Measurements from ENCODE around the gene SLC37A1.

Gene SLC37A1

DNA sequence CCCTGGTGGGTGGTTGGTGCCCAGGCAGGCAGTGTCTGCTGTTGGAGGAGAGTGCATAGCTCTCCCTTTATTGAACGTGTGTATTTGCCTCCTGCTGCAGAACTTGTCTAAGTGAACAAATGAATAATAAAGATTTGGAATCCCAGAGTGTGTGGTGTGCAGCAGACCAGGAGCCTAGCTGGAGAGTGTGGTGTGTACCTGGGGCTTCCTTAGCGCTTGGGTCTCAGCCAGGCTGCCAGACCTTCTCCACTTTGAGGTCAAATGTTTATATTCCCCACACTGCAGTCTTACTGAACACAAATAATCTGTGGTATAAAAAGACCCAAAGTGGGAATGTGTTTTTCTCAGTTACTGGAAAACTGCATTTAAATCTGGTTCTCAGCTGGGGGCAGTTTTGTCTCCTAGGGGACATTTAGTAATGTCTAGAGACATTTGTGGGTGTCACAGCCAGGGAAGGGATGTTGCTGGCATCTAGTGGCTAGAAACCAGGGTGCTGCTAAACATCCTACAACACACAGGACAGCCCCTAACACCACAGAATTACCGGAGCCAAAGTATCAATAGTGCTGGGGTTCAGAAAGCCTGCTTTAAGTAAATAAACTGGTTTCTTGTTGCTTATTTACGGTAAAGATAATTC, 23.6 kb downstream of the SLC37A1 start:
- DNase-seq = peak; percentile 14
- in situ Hi-C loops (cut with HindIII; ENCODE audit: low pct_ligation_motif_present, low pct_unique_long_range_greater_than_20kb, low sequenced_read_pairs) = no loop called here

DNA sequence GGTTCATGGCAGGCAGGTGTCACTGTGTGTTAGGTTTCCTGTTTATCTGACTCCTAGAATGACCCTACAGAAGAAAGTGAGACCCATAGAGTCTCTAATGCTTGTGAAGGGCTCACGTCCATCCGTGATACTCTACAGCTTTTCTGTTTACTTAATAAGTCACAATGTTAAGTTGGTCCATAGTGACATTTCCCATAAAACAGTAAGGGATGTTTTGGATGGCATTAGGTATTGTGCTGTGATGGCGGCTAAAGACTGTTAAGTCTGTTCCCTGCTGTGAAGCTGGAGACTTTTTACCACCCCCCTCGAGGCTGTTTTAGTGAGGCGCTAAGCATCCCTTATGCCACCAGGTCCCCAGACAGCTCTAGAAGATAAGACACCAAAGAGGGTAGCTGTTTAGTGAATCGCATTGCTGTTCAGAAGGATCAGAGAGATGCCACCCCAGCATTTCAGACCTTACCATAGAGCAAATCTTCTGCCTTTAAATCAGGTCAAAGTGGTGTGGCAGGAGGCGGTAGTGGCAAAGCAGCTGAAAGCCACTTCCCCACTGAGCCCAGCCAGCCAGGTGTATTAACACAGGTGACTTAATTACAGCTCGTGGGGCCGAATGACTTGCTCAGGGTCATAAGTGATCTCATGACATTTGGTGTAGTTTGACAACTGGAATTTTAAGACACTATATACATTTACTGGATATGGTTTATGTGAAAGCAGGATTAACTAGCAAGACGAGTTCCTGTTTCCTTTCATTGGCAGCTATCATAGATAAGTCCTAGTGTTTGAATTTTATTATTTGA, 25.0 kb downstream of the SLC37A1 start:
- DNase-seq = no peak
- in situ Hi-C loops (cut with HindIII; ENCODE audit: low pct_ligation_motif_present, low pct_unique_long_range_greater_than_20kb, low sequenced_read_pairs) = no loop called here

- in situ Hi-C loops (cut with HindIII; ENCODE audit: low pct_ligation_motif_present, low pct_unique_long_range_greater_than_20kb, low sequenced_read_pairs) = no loop called here
- no peak for DNase-seq
Measured at GRCh38 chr21:42539342-42539741, 25.7 kb downstream of the SLC37A1 start.

DNA sequence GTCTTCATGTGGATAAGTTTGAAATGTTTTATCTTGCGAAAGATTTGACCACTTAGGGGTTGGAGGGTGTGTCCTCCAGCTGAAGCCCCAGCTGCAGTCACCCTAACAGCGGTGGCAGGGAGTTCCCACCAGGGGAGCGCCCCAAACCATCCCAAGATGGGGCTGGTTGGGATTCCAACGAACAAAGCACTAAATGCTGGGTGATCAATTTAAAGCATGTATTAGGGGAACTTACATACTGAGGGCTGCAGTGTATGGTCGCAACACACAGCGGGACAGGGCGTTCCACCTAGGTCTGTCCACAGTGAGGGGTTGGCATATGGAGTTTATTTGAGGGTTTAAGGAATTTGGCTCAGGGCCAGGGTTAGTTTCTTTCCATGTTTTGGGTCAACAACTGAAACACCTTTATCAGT, 26.3 kb downstream of the SLC37A1 start:
- in situ Hi-C loops (cut with HindIII; ENCODE audit: low pct_ligation_motif_present, low pct_unique_long_range_greater_than_20kb, low sequenced_read_pairs) = no loop called here
- peak; percentile 5 for DNase-seq

DNA sequence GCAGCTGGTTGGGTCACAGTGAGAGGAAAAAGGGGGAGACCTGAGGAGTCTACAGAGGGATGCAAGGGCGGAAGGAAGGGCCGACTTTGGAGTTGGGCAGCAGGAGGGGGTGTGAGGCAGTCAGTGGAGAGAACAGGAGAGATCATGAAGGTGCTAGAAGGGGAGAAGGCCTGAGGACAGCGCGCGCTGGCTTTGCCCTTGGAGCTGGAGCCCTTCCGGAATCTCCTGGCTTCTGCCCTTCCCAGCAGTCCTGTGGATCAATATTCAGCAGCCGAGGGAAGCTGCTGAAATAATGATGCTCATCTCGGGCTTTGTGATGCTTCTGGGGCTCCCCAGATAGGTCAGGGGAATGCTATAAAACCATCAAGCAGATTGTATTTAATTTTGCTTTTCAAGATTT, 26.7 kb downstream of the SLC37A1 start:
- DNase-seq = no peak
- in situ Hi-C loops (cut with HindIII; ENCODE audit: low pct_ligation_motif_present, low pct_unique_long_range_greater_than_20kb, low sequenced_read_pairs) = no loop called here

GRCh38 chr21:42541174-42541573, 27.5 kb downstream of the SLC37A1 start:
- DNase-seq = no peak
- in situ Hi-C loops (cut with HindIII; ENCODE audit: low pct_ligation_motif_present, low pct_unique_long_range_greater_than_20kb, low sequenced_read_pairs) = no loop called here

DNA sequence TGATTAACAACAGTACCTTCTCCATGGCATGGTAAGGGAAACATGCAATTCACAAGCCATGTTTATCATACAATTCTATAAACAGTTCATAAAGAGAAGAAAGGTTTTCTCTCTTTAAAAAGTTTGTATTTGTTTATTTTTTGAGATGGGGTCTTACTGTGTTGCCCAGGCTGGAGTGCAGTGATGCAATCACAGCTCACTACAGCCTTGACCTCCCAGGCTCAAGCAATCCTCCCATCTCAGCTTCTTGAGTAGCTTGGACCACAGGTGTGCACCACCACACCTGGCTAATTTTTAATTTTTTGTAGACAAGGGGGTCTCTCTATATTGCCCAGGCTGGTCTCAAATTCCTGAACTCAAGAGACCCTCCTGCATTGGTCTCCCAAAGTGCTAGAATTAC, 28.0 kb downstream of the SLC37A1 start:
- in situ Hi-C loops (cut with HindIII; ENCODE audit: low pct_ligation_motif_present, low pct_unique_long_range_greater_than_20kb, low sequenced_read_pairs) = no loop called here
- no peak for DNase-seq

- in situ Hi-C loops (cut with HindIII; ENCODE audit: low pct_ligation_motif_present, low pct_unique_long_range_greater_than_20kb, low sequenced_read_pairs) = no loop called here
- no peak for DNase-seq
Measured at GRCh38 chr21:42542196-42542595, 28.5 kb downstream of the SLC37A1 start.

DNA sequence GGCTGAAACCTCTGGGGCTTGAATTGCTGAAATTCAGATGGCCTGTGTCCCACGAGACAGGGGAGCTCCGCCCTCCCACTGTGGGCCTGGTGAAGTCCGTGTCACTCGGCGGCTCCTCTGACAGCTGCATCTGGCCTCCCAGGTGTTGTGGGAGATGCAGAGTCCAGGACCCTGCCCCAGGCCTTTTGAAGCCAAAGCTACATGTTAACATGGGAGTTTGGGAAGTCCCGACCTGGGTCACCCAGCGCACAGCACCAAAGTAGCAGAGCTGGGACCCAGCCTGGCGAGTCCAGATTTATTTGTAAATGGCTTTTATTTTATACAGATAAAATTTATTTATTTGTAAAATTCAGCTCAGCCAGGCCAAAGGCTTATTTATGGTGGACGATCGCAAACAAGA, 28.9 kb downstream of the SLC37A1 start:
- no peak for DNase-seq
- in situ Hi-C loops (cut with HindIII; ENCODE audit: low pct_ligation_motif_present, low pct_unique_long_range_greater_than_20kb, low sequenced_read_pairs) = no loop called here

GRCh38 chr21:42543106-42543847, 29.6 kb downstream of the SLC37A1 start:
- in situ Hi-C loops (cut with HindIII; ENCODE audit: low pct_ligation_motif_present, low pct_unique_long_range_greater_than_20kb, low sequenced_read_pairs) = no loop called here
- DNase-seq = no peak

- DNase-seq = no peak
- in situ Hi-C loops (cut with HindIII; ENCODE audit: low pct_ligation_motif_present, low pct_unique_long_range_greater_than_20kb, low sequenced_read_pairs) = no loop called here
Measured at GRCh38 chr21:42544544-42544943, 30.9 kb downstream of the SLC37A1 start.

DNA sequence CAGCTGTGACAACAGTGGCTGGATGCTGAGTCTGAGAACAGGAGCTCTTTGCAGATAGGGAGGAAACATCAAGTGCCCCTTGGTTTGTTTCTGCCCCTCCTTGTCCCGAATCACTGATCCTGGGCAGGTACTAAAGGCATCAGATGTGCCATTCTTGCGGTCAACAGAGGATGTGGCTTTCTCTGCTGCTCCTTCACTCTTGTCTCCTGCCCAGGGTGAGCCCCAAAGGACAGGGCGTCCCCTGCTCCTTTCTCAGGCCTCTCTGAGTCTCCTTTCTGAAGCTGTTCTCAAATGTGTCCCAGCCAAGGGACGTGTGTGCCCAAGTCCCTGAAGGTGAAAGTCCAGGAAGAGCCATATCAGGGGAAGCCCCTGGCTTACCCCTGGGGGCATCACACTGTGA, 31.7 kb downstream of the SLC37A1 start:
- in situ Hi-C loops (cut with HindIII; ENCODE audit: low pct_ligation_motif_present, low pct_unique_long_range_greater_than_20kb, low sequenced_read_pairs) = no loop called here
- no peak for DNase-seq

DNA sequence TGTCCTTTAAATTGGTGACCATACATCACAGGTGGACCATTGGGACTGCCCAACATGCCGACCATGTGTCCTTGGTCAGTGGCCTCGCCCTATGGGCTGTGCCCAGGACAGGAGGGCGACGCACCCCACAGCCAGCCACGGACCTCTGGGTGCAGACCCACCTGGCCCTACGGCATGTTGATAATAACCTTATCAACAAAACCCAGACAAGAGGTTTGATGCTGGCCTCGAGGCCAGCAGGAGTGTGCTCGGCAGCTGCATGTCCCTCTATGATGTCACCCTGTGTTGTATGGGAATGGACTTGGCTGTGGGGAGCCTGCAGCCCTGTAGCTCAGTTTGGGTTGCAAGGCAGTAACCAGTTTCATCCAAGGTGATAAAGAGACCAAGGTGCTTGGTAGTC, 32.1 kb downstream of the SLC37A1 start:
- no peak for DNase-seq
- in situ Hi-C loops (cut with HindIII; ENCODE audit: low pct_ligation_motif_present, low pct_unique_long_range_greater_than_20kb, low sequenced_read_pairs) = no loop called here

- no peak for DNase-seq
- in situ Hi-C loops (cut with HindIII; ENCODE audit: low pct_ligation_motif_present, low pct_unique_long_range_greater_than_20kb, low sequenced_read_pairs) = no loop called here
Measured at GRCh38 chr21:42546433-42546832, 32.8 kb downstream of the SLC37A1 start.

DNA sequence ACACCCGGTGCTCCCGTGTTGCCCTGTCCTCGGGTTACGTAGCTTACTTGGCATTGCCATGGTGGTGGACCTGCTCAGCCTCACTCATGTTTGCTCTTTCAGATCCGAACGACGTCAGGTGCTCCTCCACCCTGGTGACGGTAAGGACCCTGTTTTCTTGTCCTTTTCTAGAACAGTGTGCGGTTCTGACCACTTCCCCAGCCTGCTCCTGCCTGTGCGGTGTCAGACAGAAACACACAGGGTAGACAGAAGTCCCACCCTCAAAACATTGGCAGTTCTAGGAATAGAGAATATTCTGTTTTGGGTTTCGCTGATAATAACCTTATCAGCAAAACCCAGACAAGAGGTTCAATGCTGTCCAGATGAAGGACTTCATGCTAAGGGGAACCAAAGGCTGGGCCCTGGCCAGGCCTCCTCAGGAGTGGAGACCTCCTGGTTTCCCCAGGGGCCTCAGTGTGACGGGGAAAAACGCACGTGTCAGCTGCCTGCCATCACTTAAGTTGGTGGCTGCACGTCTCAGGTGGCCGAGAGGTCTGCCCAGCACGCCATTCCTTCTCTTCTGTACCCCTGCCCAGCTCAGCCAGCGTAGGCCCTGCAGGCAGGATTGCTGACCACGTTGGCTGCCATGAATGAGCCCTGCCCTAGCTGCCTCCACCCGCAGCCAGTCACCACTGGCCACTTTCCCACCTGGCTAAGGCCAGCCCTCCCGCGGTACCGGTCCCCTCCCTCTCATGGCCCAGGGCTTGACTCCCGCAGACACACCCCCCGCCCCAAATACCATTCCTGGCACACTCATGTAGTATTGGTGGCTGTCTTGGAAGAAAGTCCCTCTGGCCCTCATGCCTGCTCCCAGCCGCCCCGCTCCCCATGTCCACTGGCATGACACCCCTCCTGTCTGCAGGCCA, 33.6 kb downstream of the SLC37A1 start:
- DNase-seq = no peak
- in situ Hi-C loops (cut with HindIII; ENCODE audit: low pct_ligation_motif_present, low pct_unique_long_range_greater_than_20kb, low sequenced_read_pairs) = no loop called here

DNA sequence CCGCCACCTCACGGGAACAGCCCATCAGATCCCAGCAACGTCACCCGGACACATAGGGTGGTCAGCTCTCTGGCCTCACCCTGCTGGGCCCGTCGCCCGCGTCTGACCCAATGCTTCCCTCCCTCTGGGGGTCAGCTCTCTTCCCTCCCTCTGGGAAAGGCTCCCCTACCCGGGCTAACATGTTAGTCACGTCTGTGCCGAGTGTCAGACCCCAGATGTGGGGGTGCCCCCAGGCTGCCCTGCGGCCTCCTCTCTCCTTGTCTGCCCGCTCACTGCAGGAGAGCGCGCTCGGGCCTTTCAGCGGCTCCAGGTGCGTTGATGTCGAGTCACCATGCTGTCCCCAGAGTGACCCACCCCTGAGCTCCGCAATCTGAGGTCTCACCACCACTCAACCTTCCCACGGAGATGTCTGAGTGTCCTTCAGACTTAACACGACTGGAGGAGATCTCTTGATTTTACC, 34.3 kb downstream of the SLC37A1 start:
- in situ Hi-C loops (cut with HindIII; ENCODE audit: low pct_ligation_motif_present, low pct_unique_long_range_greater_than_20kb, low sequenced_read_pairs) = no loop called here
- no peak for DNase-seq

DNA sequence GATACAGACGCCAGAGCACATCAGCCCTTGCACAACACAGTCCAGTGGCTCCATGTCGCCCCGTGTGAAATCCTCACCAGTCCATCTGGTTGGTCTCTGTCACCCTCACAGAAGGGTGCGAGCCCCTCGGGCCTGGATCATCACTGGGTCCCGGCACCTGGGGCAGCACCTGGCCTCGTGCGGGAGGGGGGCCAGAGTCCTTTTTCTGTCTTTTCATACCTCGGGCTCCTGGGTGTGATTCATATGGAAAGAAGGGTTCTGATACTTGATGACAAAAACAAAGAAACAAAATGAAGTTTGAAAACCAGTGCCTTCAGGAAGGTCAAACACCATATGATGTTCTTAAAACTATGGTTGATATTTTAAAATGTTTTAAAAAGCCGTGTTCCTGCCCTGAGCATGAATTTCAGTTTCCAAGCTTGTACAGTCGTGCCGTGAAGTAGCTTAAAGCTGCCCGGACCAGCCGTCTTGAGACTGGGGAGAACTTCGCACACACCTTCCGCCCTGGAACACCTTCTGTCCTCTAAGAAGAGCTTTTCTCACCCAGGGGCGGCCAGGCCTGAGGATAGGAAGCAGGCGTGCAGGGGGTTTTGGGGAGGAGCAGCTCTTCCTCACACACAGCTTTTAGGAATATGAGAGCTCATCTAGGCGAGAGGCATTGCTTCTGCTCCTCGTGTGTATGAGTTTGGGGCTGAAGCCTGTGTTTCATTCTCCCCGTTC, 35.2 kb downstream of the SLC37A1 start:
- in situ Hi-C loops (cut with HindIII; ENCODE audit: low pct_ligation_motif_present, low pct_unique_long_range_greater_than_20kb, low sequenced_read_pairs) = no loop called here
- no peak for DNase-seq

DNA sequence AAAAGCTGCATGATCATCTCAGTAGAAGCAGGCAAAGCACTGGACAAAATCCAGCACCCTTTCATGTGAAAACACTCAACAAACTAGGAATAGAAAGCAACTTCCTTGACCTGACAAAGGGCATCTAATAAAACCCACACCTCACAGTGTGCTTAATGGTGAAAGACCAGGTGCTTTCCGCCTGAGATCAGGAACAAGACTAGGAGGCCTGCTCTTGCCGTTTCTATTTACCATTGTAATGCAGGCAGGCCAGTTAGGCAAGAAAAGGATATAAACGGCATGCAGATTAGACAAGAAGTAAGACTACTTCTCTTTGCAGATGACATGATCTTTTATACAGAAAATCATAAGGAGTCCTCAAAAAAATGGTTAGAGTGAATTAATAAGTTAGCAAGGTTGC, 37.2 kb downstream of the SLC37A1 start:
- in situ Hi-C loops (cut with HindIII; ENCODE audit: low pct_ligation_motif_present, low pct_unique_long_range_greater_than_20kb, low sequenced_read_pairs) = no loop called here
- no peak for DNase-seq

Measured in ACHN (cell line).